Measurements from ENCODE around the gene COL23A1.

DNA sequence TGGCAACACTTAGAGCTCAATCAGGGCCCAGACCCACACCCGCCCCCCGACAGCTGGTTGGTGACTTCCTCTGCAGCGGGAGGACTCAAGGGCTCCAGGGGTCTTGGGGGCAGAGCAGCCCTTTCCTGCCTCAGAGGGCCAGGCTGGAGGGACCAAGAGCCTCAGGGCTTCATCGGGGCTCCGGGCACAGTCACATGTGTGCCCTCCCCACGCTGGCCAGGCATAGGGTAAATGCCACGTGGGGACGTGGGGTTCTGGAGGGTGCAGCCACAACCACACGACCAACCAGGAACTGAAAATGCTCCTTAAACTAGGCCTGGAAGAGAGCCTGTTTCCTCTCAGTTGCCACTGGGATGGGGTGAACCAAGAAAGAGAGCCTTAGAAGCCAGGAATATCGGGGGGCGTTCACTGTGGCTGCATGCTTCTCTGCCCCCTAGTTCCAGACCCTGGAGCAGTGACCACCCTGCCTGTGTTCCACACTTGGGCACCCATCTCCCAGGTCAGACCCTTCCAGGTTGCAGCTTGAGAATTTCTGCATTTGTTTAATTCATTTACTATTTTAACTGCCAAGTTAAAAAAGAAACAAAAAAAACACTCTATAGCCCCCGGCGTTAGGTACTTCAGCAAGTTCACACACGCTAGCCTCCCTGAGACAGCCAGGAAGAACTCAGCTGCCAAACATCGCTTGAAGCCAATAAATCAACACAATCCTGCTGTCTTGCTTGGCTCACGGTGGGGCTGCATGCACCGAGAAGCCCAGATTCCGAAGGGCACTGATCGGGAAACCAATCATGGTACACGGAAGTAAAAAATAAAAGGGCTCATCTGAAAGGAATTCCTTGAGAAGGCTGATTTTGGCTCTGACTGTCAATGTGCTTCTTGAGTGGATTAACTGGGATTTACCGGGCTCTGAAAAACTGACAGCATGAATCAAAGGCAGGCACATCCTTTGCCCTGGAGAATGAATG is 301.5 kb downstream of the COL23A1 start:
- no peak for TF ChIP-seq GATA2 (IDR thresholded peaks at IDR 0.05; ENCODE audit: low read depth, low read length)
- TF ChIP-seq GATA3 (IDR thresholded peaks at IDR 0.05; ENCODE audit: low read depth, low read length) = no peak

Measured in SH-SY5Y (cell line).